Epithelial cell of esophagus (primary cell): ENCODE measurements around the gene PTPRT.

ENCODE experiments used
- DNase-seq: peaks from one replicate; pipeline ENCODE4 v3.0.0; 2010; ENCODE audit warnings: low read depth
- H3K4me3 ChIP-seq: 2 replicates; pipeline ENCODE4 v1.5.1; 2011; ENCODE audit warnings: mild to moderate bottlenecking, low read length, control low read depth
- CTCF ChIP-seq: IDR thresholded peaks from 2 replicates; pipeline ENCODE4 v1.5.1; 2011; ENCODE audit warnings: low read depth, mild to moderate bottlenecking, low read length, control low read depth, inconsistent platforms; ENCODE audit not compliant: insufficient read depth; ENCODE audit errors: missing control alignments

Gene PTPRT

DNA sequence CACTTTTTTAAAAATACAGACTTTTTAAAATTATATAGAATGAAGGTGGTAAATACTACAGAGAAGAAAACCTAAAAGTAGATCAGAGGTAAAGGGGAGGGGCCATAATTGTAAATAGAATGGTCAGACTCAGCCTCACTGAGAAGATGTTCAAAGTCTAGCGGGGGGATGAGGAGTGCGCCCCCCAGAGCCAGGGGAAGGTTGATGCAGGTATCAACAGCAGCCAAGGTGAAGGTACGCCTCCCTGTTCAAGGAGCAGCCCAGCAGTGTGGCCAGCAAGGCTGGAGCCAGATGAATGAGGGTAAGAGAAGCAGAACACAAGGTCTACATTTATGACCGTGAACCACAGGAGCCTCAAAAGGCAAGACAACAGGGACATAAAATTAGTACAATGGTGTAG is 204.1 kb downstream of the PTPRT start:
- no peak for TF ChIP-seq CTCF
- H3K4me3 ChIP-seq: no peak overlapping the region
- DNase-seq: no peak

DNA sequence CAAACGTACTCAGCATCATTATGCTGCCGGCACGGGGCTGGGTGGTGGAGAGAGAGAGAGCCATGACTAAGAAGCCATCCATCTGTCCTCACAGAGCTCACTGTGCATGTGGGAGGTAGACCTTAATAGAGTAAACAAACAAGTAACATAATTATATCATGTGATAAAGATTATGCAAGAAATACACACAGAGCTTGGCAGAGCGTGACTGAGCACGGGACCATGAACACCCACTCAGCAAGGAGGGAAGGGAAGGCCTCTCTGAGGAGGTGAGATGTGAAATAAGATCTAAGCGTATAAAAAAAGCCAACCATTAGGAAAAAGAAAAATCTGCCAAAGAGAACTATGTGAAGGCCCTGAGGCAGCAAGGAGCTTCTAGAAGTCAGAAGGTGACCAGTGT is 207.5 kb downstream of the PTPRT start:
- TF ChIP-seq CTCF: no peak
- H3K4me3 ChIP-seq: no peak overlapping the region
- DNase-seq: no peak

DNA sequence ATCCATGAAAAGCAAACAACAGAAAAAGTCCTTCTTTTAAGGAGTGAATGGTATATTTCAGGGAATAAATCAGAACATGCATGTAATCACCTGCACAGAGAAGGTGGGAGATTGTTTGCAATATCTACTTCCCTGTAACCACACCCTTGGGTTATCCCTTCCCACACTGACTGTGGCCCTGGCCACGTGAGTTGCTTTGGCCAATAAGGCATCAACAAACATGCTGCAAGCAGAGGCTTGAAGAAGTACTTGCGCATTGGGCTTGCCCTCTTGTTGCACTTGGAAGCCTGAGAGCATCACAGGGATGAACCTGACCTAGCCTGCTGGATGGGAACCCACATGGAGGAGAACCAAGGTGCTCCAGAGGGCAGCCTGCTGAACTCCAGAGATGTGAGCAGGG is 208.5 kb downstream of the PTPRT start:
- no peak for TF ChIP-seq CTCF
- no peak for DNase-seq

GRCh38 chr20:42979720-42980119 is 210.0 kb downstream of the PTPRT start:
- no peak for TF ChIP-seq CTCF
- no peak for DNase-seq

More for the DNA sequence above, 208.5 kb downstream of the PTPRT start:
- H3K4me3 ChIP-seq: no peak overlapping the region

DNA sequence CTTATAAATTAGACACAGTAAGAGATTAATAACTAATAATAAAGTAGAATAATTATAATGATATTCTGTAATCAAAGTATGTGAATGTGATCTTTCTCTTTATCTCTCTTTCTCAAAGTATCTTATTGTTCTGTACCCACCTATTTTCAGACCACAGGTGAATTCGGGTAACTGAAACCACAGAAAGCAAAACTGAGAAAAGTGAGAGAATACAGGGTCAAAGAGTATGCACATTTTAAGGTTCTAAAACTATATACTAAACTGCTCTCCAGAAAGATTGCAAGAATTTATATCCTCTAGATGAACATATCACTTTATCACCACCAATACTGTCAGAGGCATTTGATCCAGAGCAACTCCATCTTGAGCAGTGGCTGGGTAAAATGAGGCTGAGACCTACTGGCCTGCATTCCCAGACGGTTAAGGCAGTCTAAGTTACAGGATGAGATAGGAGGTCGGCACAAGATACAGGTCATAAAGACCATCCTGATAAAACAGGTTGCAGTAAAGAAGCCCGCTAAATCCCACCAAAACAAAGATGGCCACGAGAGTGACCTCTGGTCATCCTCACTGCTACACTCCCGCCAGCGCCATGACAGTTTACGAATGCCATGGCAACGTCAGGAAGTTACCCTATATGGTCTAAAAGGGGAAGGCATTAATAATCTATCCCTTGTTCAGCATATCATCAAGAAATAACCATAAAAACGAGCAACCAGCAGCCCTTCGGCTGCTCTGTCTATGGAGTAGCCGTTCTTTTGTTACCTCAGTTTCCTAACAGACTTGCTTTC is 211.3 kb downstream of the PTPRT start:
- no peak for DNase-seq
- TF ChIP-seq CTCF: no peak
- no peak overlapping the region for H3K4me3 ChIP-seq

More at GRCh38 chr20:42979720-42980119, 210.0 kb downstream of the PTPRT start:
- no peak overlapping the region for H3K4me3 ChIP-seq

- no peak for DNase-seq
- TF ChIP-seq CTCF: no peak
- H3K4me3 ChIP-seq: no peak overlapping the region
Measured at GRCh38 chr20:42975974-42976373, 213.7 kb downstream of the PTPRT start.

- H3K4me3 ChIP-seq: no peak overlapping the region
- no peak for TF ChIP-seq CTCF
- no peak for DNase-seq
Measured at GRCh38 chr20:42974347-42974746, 215.4 kb downstream of the PTPRT start.
